Caco-2 (cell line): Measurements from ENCODE around the gene DUSP18. TPM values are rescaled to one million over a fixed set of nuclear protein-coding genes. Genes with fewer than 3 reads are reported as not detected.

Experiments used
- BruUV-seq: library from RNA; stranded (reverse); fragments of 400-500 nt; replicated peaks from 2 replicates; lab custom pipeline; 2021; lab: Mats Ljungman, UMichigan
- CTCF ChIA-PET: fragments of 300-600 bp; sonication (Branson Sonifier 250); formaldehyde crosslinking; loops from one replicate; lab custom pipeline; 2022; ENCODE audit warnings: antibody characterized with exemption; lab: Charles Lee
- POLR2A ChIA-PET: fragments of 300-600 bp; sonication (Branson Sonifier 250); formaldehyde crosslinking; loops from one replicate; lab custom pipeline; 2022; ENCODE audit warnings: antibody characterized with exemption; lab: Charles Lee
- DNase-seq, 2 experiments: peaks; one replicate each; pipeline versions ENCODE4 v3.0.0 to v3.0.0-alpha.2; 2020 to 2022
- H3K27me3 ChIP-seq: replicated peaks from 2 replicates; pipeline ENCODE4 v1.6.0; 2011; ENCODE audit warnings: low read length; ENCODE audit not compliant: control insufficient read depth, insufficient read depth
- H3K36me3 ChIP-seq: 2 replicates; pipeline ENCODE4 v1.5.1; 2011; ENCODE audit warnings: low read length; ENCODE audit not compliant: control insufficient read depth, insufficient read depth
- H3K4me1 ChIP-seq: fragments of 250-450 bp; sonication (Bioruptor Pico); 2 replicates; pipeline ENCODE4 v1.5.1; 2020; ENCODE audit warnings: mild to moderate bottlenecking
- H3K4me3 ChIP-seq: 2 replicates; pipeline ENCODE4 v1.5.1; 2011; ENCODE audit warnings: low read depth, mild to moderate bottlenecking, control low read depth, low read length
- H3K9me3 ChIP-seq: fragments of 250-450 bp; sonication (Bioruptor Pico); 2 replicates; pipeline ENCODE4 v1.5.1; 2020; ENCODE audit warnings: mild to moderate bottlenecking, moderate library complexity
- H3K27ac Mint-ChIP-seq: one replicate; pipeline ENCODE4 v1.8.0; 2022; ENCODE audit warnings: mixed read lengths; ENCODE audit not compliant: unreplicated experiment
- H3K27me3 Mint-ChIP-seq: one replicate; pipeline ENCODE4 v1.8.0; 2022; ENCODE audit warnings: mixed read lengths; ENCODE audit not compliant: insufficient read depth, unreplicated experiment
- H3K36me3 Mint-ChIP-seq: one replicate; pipeline ENCODE4 v1.8.0; 2022; ENCODE audit warnings: mild to moderate bottlenecking, mixed read lengths; ENCODE audit not compliant: insufficient read depth, unreplicated experiment
- H3K4me1 Mint-ChIP-seq: one replicate; pipeline ENCODE4 v1.8.0; 2022; ENCODE audit warnings: low read depth, mixed read lengths; ENCODE audit not compliant: unreplicated experiment
- H3K4me3 Mint-ChIP-seq: one replicate; pipeline ENCODE4 v1.8.0; 2022; ENCODE audit warnings: mild to moderate bottlenecking, moderate library complexity, mixed read lengths; ENCODE audit not compliant: unreplicated experiment
- H3K9me3 Mint-ChIP-seq: one replicate; pipeline ENCODE4 v1.8.0; 2022; ENCODE audit warnings: mixed read lengths; ENCODE audit not compliant: unreplicated experiment
- intact Hi-C: fragments of 100-400 bp; cut with micrococcal nuclease; formaldehyde crosslinking; loops from one replicate; pipeline ENCODE4 v1.10.0; 2022; ENCODE audit not compliant: unreplicated experiment
- total RNA-seq: library from RNA; stranded (reverse); gene quantifications from 2 replicates; pipeline ENCODE4 v1.2.3, GENCODE V29; 2022
- TF ChIP-seq, protein P1 (sequence below), 2 experiments: fragments of 200-600 bp in 1 of 2; IDR thresholded peaks; 1 replicate in 1 of 2; 2 replicates in 1 of 2; pipeline versions ENCODE4 v1.5.1 to v1.8.0; 2011 to 2022; ENCODE audit warnings: antibody characterized with exemption in 1 of 2, control low read depth in 1 of 2, inconsistent platforms in 1 of 2, low read depth in 1 of 2, low read length in 1 of 2, mild to moderate bottlenecking in 1 of 2, moderate library complexity in 1 of 2; ENCODE audit not compliant: insufficient read depth in 1 of 2, severe bottlenecking in 1 of 2, unreplicated experiment in 1 of 2

The DUSP18 gene
- total RNA-seq, 1 experiment from 2014 or later, result 6.0 TPM

DNA sequence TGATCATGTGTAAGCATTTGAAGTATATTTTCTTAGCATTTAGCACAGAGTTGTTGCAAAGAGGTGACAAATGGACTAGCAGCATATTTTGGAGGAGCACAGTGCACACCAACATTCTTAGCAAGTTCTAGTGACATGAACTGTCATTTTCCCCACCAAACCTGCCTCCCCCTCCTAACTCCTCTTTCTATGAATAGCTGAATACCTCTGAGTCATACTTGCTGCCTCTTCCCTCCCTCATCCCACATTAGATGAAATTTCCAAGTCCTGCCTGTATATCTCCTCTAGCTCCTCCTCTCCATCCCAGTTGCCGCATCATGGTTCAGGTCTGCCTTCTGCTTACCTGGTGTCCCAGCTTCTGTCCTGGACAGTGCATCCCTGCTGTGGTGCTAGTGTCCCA, 34.2 kb upstream of the DUSP18 start:
- no peak overlapping the region for H3K4me3 Mint-ChIP-seq
- BruUV-seq, result no TSS peak
- CTCF ChIA-PET, result no interaction called here
- H3K27me3 Mint-ChIP-seq, result peaks cover 2% of the 10 kb centered on the region
- intact Hi-C loops, result no loop called here
- no peaks in the 10 kb centered on the region for H3K36me3 ChIP-seq
- H3K27me3 ChIP-seq, result no peaks in the 10 kb centered on the region
- peaks cover 6% of the 10 kb centered on the region for H3K4me1 Mint-ChIP-seq
- TF ChIP-seq, protein P1, sequence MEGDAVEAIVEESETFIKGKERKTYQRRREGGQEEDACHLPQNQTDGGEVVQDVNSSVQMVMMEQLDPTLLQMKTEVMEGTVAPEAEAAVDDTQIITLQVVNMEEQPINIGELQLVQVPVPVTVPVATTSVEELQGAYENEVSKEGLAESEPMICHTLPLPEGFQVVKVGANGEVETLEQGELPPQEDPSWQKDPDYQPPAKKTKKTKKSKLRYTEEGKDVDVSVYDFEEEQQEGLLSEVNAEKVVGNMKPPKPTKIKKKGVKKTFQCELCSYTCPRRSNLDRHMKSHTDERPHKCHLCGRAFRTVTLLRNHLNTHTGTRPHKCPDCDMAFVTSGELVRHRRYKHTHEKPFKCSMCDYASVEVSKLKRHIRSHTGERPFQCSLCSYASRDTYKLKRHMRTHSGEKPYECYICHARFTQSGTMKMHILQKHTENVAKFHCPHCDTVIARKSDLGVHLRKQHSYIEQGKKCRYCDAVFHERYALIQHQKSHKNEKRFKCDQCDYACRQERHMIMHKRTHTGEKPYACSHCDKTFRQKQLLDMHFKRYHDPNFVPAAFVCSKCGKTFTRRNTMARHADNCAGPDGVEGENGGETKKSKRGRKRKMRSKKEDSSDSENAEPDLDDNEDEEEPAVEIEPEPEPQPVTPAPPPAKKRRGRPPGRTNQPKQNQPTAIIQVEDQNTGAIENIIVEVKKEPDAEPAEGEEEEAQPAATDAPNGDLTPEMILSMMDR (IDR thresholded peaks at IDR 0.05; ENCODE audit: insufficient read depth in 1 of 2, low read depth in 1 of 2, low read length in 1 of 2, severe bottlenecking in 1 of 2, unreplicated experiment in 1 of 2), result no peak
- no peaks in the 10 kb centered on the region for H3K9me3 ChIP-seq
- H3K4me3 ChIP-seq, result no peak overlapping the region
- DNase-seq, result no peak
- POLR2A ChIA-PET, result no interaction called here
- H3K4me1 ChIP-seq, result no peaks in the 10 kb centered on the region
- no peaks in the 10 kb centered on the region for H3K36me3 Mint-ChIP-seq
- no peaks in the 10 kb centered on the region for H3K9me3 Mint-ChIP-seq
- no peak overlapping the region for H3K27ac Mint-ChIP-seq

DNA sequence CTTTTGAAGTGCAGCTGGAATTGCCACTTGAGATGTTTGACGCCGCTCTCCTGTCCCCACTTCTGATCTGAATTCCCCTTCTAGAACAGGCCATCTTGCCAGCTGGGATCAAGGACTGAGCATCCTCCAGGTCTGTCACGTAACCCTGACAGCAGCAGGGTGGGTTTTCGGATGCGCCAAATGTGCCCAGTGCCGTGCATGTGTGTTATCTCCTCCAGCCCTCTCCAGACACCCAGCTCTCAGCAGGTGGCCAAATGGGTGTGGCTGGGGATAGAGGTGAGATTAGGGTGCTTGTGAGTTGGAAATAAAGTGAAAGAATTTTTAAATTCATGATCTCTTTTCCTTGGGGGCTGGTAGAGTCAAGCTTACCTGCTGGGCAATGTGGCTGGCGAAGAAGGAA, 30.3 kb upstream of the DUSP18 start:
- TF ChIP-seq, protein P1 (IDR thresholded peaks at IDR 0.05; ENCODE audit: insufficient read depth in 1 of 2, low read depth in 1 of 2, low read length in 1 of 2, severe bottlenecking in 1 of 2, unreplicated experiment in 1 of 2), result no peak
- Histone ChIP-seq H3K4me3 (no peak overlapping the region), H3K36me3 (no peaks in the 10 kb centered on the region), H3K27me3 (no peaks in the 10 kb centered on the region), H3K9me3 (no peaks in the 10 kb centered on the region), H3K4me1 (0 out of 2 replicates have a peak, but pooled peaks cover 4% of the 10 kb centered on the region)
- no TSS peak for BruUV-seq
- no peak overlapping the region for H3K4me3 Mint-ChIP-seq
- no peaks in the 10 kb centered on the region for H3K36me3 Mint-ChIP-seq
- H3K4me1 Mint-ChIP-seq, result peaks cover 6% of the 10 kb centered on the region
- H3K27me3 Mint-ChIP-seq, result no peaks in the 10 kb centered on the region
- no peak for DNase-seq
- POLR2A ChIA-PET, result interaction anchor here (0.6 kb wide), 1 partner anchor 92 kb away, joined by 3 read pairs; no protein-coding TSS in a partner anchor
- intact Hi-C loops, result no loop called here
- CTCF ChIA-PET, result no interaction called here
- H3K27ac Mint-ChIP-seq, result no peak overlapping the region
- no peaks in the 10 kb centered on the region for H3K9me3 Mint-ChIP-seq

DNA sequence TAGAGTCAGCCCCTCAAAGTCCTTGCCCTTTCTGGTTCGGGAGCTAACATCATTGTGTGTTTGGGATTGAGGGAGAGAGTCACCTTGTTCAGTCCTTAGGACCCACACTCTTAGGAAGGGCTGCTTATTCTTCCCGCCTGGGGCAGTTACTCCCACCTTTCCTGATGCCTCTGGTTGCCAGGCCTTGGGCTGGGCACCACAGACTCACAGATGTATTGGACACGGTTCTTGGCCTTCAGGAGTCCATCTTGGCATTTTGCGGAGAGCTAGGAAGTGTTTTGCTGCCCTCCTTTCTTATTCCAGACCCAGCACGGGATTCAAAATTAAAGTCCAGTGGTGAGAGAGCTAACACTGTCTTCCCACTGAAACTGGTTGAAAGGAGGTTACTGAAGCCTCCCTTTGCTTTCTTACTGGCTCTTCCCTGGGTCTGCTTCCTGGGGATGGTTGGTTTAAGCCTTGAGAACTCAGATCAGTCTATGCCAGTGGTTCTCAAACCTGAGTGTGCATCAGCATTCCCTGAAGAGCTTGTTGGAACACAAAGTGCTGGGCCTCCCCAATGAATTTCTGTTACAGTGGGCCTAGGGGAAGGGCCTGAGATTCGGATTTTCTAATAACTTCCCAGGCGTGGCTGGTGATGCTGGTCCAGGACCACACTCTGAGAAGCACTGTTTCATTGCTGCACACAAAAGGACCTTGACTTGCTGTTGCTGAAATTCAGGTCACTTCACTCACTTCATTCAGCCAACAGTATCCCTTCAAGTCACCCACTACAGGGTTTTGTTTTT, 28.4 kb upstream of the DUSP18 start:
- BruUV-seq, result TSS peak; percentile 20
- Histone ChIP-seq H3K36me3 (no peaks in the 10 kb centered on the region), H3K4me3 (no peak overlapping the region), H3K4me1 (0 out of 2 replicates have a peak, but pooled peaks cover 4% of the 10 kb centered on the region), H3K9me3 (no peaks in the 10 kb centered on the region), H3K27me3 (no peaks in the 10 kb centered on the region)
- H3K4me1 Mint-ChIP-seq, result no peaks in the 10 kb centered on the region
- H3K9me3 Mint-ChIP-seq, result no peaks in the 10 kb centered on the region
- TF ChIP-seq, protein P1 (IDR thresholded peaks at IDR 0.05; ENCODE audit: insufficient read depth in 1 of 2, low read depth in 1 of 2, low read length in 1 of 2, severe bottlenecking in 1 of 2, unreplicated experiment in 1 of 2), result no peak
- intact Hi-C loops, result no loop called here
- H3K4me3 Mint-ChIP-seq, result peak overlapping the region; percentile 79
- H3K27ac Mint-ChIP-seq, result no peak overlapping the region
- CTCF ChIA-PET, result interaction anchor here (1.2 kb wide), 1 partner anchor 59 kb away, joined by 4 read pairs; no protein-coding TSS in a partner anchor
- no peaks in the 10 kb centered on the region for H3K27me3 Mint-ChIP-seq
- DNase-seq, result no peak
- POLR2A ChIA-PET, result no interaction called here
- no peaks in the 10 kb centered on the region for H3K36me3 Mint-ChIP-seq
